ENCODE results near the gene RBM3.

RBM3 gene

DNA sequence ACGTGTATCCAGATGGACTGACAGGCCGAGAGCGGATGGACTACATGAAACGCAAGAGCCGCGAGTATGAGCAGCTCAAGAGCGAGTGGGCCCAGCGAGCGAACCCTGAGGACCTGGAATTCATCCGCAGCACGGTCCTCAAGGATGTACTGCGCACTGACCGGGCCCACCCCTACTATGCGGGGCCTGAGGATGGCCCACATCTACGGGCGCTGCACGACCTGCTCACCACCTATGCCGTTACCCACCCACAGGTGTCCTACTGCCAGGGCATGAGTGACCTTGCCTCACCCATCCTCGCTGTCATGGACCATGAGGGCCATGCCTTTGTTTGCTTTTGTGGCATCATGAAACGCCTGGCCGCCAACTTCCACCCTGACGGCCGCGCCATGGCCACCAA lies 14.6 kb upstream of the RBM3 start:
- no peak for TF ChIP-seq CTCF (conservative IDR thresholded peaks at IDR 0.05; ENCODE audit: low read length)
- no peak for DNase-seq (ENCODE audit: low read depth)
- H3K4me3 ChIP-seq (ENCODE audit: low read length), result no peak overlapping the region

DNA sequence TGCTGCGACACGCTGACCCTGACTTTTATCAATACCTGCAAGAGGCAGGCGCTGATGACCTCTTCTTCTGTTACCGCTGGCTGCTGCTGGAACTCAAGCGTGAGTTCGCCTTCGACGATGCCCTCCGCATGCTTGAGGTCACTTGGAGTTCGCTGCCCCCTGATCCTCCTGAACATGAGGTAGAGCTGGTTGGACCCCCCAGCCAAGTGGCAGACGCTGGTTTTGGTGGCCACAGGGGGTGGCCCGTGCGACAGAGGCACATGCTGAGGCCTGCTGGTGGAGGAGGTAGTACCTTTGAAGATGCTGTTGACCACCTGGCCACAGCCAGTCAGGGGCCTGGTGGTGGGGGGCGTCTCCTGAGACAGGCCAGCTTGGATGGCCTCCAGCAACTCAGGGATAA lies 14.2 kb upstream of the RBM3 start:
- TF ChIP-seq CTCF (conservative IDR thresholded peaks at IDR 0.05; ENCODE audit: low read length), result no peak
- no peak for DNase-seq (ENCODE audit: low read depth)
- H3K4me3 ChIP-seq (ENCODE audit: low read length), result no peak overlapping the region

GRCh38 chrX:48560681-48561080 lies 13.6 kb upstream of the RBM3 start:
- DNase-seq (ENCODE audit: low read depth), result no peak
- no peak overlapping the region for H3K4me3 ChIP-seq (ENCODE audit: low read length)
- no peak for TF ChIP-seq CTCF (conservative IDR thresholded peaks at IDR 0.05; ENCODE audit: low read length)

- TF ChIP-seq CTCF (conservative IDR thresholded peaks at IDR 0.05; ENCODE audit: low read length), result no peak
- H3K4me3 ChIP-seq (ENCODE audit: low read length), result no peak overlapping the region
- peak; percentile 33 for DNase-seq (ENCODE audit: low read depth)
Measured at GRCh38 chrX:48569958-48570357, 4.3 kb upstream of the RBM3 start.

GRCh38 chrX:48573690-48574269 lies 504 bp upstream of the RBM3 start:
- no peak for DNase-seq (ENCODE audit: low read depth)
- TF ChIP-seq CTCF (conservative IDR thresholded peaks at IDR 0.05; ENCODE audit: low read length), result no peak
- H3K4me3 ChIP-seq (ENCODE audit: low read length), result peak overlapping the region; percentile 66

DNA sequence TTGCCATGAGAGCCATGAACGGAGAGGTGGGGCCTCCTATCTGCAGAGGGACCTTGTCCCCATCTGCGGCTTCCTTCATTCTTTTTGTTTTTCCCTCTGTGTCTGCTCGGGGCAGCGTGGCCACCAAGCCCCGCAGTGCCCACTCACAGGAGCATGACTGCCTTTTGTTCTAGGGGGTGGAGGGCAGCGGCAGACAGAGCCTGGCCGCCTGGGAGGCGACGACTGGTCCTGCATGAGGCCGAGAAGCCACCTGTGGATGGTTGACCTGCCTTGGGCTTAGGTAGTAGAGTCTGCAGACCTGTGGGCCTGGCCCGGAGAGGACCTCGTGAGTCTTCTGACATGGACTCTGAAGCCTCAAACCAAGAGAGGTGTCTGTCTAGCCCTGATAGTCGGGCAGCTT lies 1.4 kb downstream of the RBM3 start:
- DNase-seq (ENCODE audit: low read depth), result no peak
- no peak for TF ChIP-seq CTCF (conservative IDR thresholded peaks at IDR 0.05; ENCODE audit: low read length)
- H3K4me3 ChIP-seq (ENCODE audit: low read length), result peak overlapping the region; percentile 90

GRCh38 chrX:48576108-48576507 lies 1.8 kb downstream of the RBM3 start:
- no peak for DNase-seq (ENCODE audit: low read depth)
- no peak for TF ChIP-seq CTCF (conservative IDR thresholded peaks at IDR 0.05; ENCODE audit: low read length)
- peak overlapping the region; percentile 90 for H3K4me3 ChIP-seq (ENCODE audit: low read length)
